H9 (cell line): Measurements from ENCODE around the gene MARK4. TPM values are rescaled to one million over a fixed set of nuclear protein-coding genes. Genes with fewer than 3 reads are reported as not detected.

Experiments used
- DNase-seq: peaks from one replicate; pipeline ENCODE4 v3.0.0-alpha.2; 2017
- H2AFZ ChIP-seq: one replicate; pipeline ENCODE4 v1.6.1; 2013; ENCODE audit warnings: mild to moderate bottlenecking, low read length, control low read depth, moderate library complexity
- H2AK5ac ChIP-seq: 2 replicates; pipeline ENCODE4 v1.6.1; 2013; ENCODE audit warnings: low read length, control low read depth, mixed read lengths; ENCODE audit not compliant: insufficient read length
- H2BK120ac ChIP-seq: one replicate; pipeline ENCODE4 v1.6.1; 2013; ENCODE audit warnings: low read depth, mild to moderate bottlenecking, low read length, control low read depth, inconsistent platforms; ENCODE audit not compliant: poor library complexity, severe bottlenecking
- H2BK12ac ChIP-seq: 2 replicates; pipeline ENCODE4 v1.6.1; 2013; ENCODE audit warnings: low read length, control low read depth, mixed read lengths, low read depth; ENCODE audit not compliant: insufficient read length
- H2BK15ac ChIP-seq: 2 replicates; pipeline ENCODE4 v1.6.1; 2013; ENCODE audit warnings: low read depth, low read length, control low read depth
- H2BK20ac ChIP-seq: one replicate; pipeline ENCODE4 v1.6.1; 2013; ENCODE audit warnings: low read depth, mild to moderate bottlenecking, low read length, control low read depth, inconsistent platforms; ENCODE audit not compliant: poor library complexity, severe bottlenecking
- H2BK5ac ChIP-seq: 2 replicates; pipeline ENCODE4 v1.6.1; 2013; ENCODE audit warnings: low read length, control low read depth, mixed read lengths; ENCODE audit not compliant: insufficient read length
- H3K14ac ChIP-seq: 2 replicates; pipeline ENCODE4 v1.6.1; 2013; ENCODE audit warnings: low read length, control low read depth; ENCODE audit not compliant: insufficient read depth
- H3K18ac ChIP-seq: 2 replicates; pipeline ENCODE4 v1.6.1; 2013; ENCODE audit warnings: low read depth, mild to moderate bottlenecking, mixed read lengths, low read length, control low read depth; ENCODE audit not compliant: insufficient read length
- H3K23ac ChIP-seq: 2 replicates; pipeline ENCODE4 v1.6.1; 2013; ENCODE audit warnings: low read length, control low read depth, mixed read lengths, low read depth; ENCODE audit not compliant: insufficient read length
- H3K23me2 ChIP-seq: 2 replicates; pipeline ENCODE4 v1.6.1; 2013; ENCODE audit warnings: low read depth, mild to moderate bottlenecking, mixed read lengths, low read length, control low read depth; ENCODE audit not compliant: insufficient read length, poor library complexity, severe bottlenecking
- H3K27ac ChIP-seq: 2 replicates; pipeline ENCODE4 v1.5.1; 2013; ENCODE audit warnings: low read length, control low read depth, mixed read lengths, low read depth; ENCODE audit not compliant: insufficient read length
- H3K27me3 ChIP-seq: 2 replicates; pipeline ENCODE4 v1.6.1; 2013; ENCODE audit warnings: low read length, control low read depth, inconsistent platforms; ENCODE audit not compliant: insufficient read depth
- H3K4ac ChIP-seq: 2 replicates; pipeline ENCODE4 v1.6.1; 2013; ENCODE audit warnings: low read depth, mild to moderate bottlenecking, control low read depth, inconsistent platforms, low read length, moderate library complexity
- H3K4me1 ChIP-seq: 2 replicates; pipeline ENCODE4 v1.6.1; 2013; ENCODE audit warnings: low read length, control low read depth, inconsistent platforms; ENCODE audit not compliant: insufficient read depth
- H3K4me2 ChIP-seq: 2 replicates; pipeline ENCODE4 v1.6.1; 2013; ENCODE audit warnings: low read length, control low read depth, mixed read lengths; ENCODE audit not compliant: insufficient read length, insufficient read depth
- H3K56ac ChIP-seq: 2 replicates; pipeline ENCODE4 v1.6.1; 2013; ENCODE audit warnings: low read depth, mild to moderate bottlenecking, mixed read lengths, low read length, control low read depth; ENCODE audit not compliant: insufficient read length
- H3K79me1 ChIP-seq: 2 replicates; pipeline ENCODE4 v1.6.1; 2013; ENCODE audit warnings: low read depth, mild to moderate bottlenecking, moderate library complexity, low read length, control low read depth, inconsistent platforms; ENCODE audit not compliant: insufficient read depth, poor library complexity, severe bottlenecking
- H3K79me2 ChIP-seq: 2 replicates; pipeline ENCODE4 v1.6.1; 2013; ENCODE audit warnings: low read length, control low read depth, inconsistent platforms; ENCODE audit not compliant: insufficient read depth
- H3K9ac ChIP-seq: 2 replicates; pipeline ENCODE4 v1.6.1; 2013; ENCODE audit warnings: low read length, control low read depth, mixed read lengths; ENCODE audit not compliant: insufficient read length; ENCODE audit errors: extremely low read depth
- H3K9me3 ChIP-seq: one replicate; pipeline ENCODE4 v1.6.1; 2013; ENCODE audit warnings: low read depth, low read length, inconsistent platforms; ENCODE audit not compliant: control insufficient read depth
- H3T11ph ChIP-seq: one replicate; pipeline ENCODE4 v1.6.1; 2013; ENCODE audit warnings: mild to moderate bottlenecking, low read length, control low read depth, inconsistent platforms
- H4K20me1 ChIP-seq: one replicate; pipeline ENCODE4 v1.6.1; 2013; ENCODE audit not compliant: control insufficient read depth, insufficient read length, insufficient read depth
- H4K5ac ChIP-seq: 2 replicates; pipeline ENCODE4 v1.6.1; 2013; ENCODE audit warnings: low read depth, mild to moderate bottlenecking, mixed read lengths, low read length, control low read depth; ENCODE audit not compliant: insufficient read length
- H4K8ac ChIP-seq: replicated peaks from 2 replicates; pipeline ENCODE4 v1.6.1; 2013; ENCODE audit warnings: low read length, control low read depth, mixed read lengths, low read depth; ENCODE audit not compliant: insufficient read length
- H4K91ac ChIP-seq: 2 replicates; pipeline ENCODE4 v1.6.1; 2013; ENCODE audit warnings: low read depth, mild to moderate bottlenecking, moderate library complexity, mixed read lengths, low read length, control low read depth; ENCODE audit not compliant: insufficient read length
- H3K27ac Mint-ChIP-seq, 3 experiments: 2 replicates in 2 of 3; 3 replicates in 1 of 3; pipeline ENCODE4 v1.8.0; 2020 to 2021; ENCODE audit warnings: mixed read lengths in 3 of 3, mild to moderate bottlenecking in 1 of 3, moderate library complexity in 1 of 3
- H3K27me3 Mint-ChIP-seq: 2 replicates; pipeline ENCODE4 v1.8.0; 2021; ENCODE audit warnings: low read depth, mild to moderate bottlenecking, moderate library complexity, mixed read lengths
- H3K36me3 Mint-ChIP-seq, 3 experiments: 2 replicates in 2 of 3; 3 replicates in 1 of 3; pipeline ENCODE4 v1.8.0; 2020 to 2021; ENCODE audit warnings: low read depth in 3 of 3, mixed read lengths in 3 of 3; ENCODE audit not compliant: insufficient read depth in 1 of 3
- H3K4me1 Mint-ChIP-seq, 2 experiments: 2 replicates each; pipeline ENCODE4 v1.8.0; 2020; ENCODE audit warnings: mixed read lengths in 2 of 2
- H3K4me3 Mint-ChIP-seq, 2 experiments: 2 replicates in 1 of 2; 3 replicates in 1 of 2; pipeline ENCODE4 v1.8.0; 2020 to 2021; ENCODE audit warnings: mild to moderate bottlenecking in 2 of 2, mixed read lengths in 2 of 2, moderate library complexity in 1 of 2
- H3K9me3 Mint-ChIP-seq, 2 experiments: 2 replicates in 1 of 2; 3 replicates in 1 of 2; pipeline ENCODE4 v1.8.0; 2020; ENCODE audit warnings: mild to moderate bottlenecking in 2 of 2, mixed read lengths in 2 of 2, moderate library complexity in 1 of 2
- WGBS: extraction: QIAGEN DNeasy Blood & Tissue Kit; methylation state at CpG from one replicate; pipeline ENCODE4 v1.1.7; 2013; ENCODE audit warnings: missing lambda C conversion rate, low lambda C conversion rate, mixed read lengths; ENCODE audit not compliant: insufficient read length; ENCODE audit errors: extremely low coverage; 5-methylcytosine and 5-hydroxymethylcytosine counted together
- total RNA-seq: library from RNA; stranded (reverse); gene quantifications from 2 replicates; pipeline ENCODE4 v1.2.1, GENCODE V29; 2021
- TF ChIP-seq, protein P1 (sequence below): fragments of 200-600 bp; sonication (generic); conservative IDR thresholded peaks from 3 replicates; pipeline ENCODE4 v1.8.0; 2021; ENCODE audit warnings: antibody characterized with exemption, mild to moderate bottlenecking

The MARK4 gene
- total RNA-seq, 1 experiment from 2014 or later: 44.7 TPM

DNA sequence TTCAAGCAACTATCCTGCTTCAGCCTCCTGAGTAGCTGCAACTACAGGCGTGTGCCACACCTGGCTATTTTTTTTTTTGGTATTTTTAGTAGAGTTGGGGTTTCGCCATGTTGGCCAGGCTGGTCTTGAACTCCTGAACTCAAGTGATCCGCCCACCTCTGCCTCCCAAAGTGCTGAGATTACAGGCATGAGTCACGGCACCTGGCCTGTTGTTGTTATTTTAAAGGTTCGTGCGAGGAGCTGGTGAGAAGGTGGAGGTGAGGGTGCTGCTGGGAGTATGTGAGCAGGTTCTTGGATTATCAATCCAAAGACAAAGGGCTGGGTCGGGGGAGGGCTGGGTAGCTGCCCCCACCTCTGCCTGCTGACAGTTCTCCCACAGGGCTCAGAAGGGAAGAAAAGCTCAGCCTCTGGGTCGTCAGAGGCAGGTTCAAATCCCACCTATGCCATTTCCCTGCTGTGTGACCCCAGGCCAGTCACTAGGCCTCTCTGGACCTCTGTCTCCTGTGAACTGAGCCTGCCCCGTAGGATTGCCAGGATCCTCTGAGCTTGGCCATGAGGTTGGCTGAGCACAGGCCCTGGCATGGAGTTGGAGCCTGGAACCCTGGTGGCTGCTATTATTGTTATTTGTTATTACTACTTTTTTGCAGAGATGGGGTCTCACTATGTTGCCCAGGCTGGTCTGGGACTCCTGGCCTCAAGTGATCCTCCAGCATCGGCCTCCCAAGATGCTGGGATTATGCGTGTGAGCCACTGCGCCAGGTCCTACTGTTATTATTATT, 70.1 kb downstream of the MARK4 start:
- Histone ChIP-seq H2BK120ac (no peak overlapping the region), H3K4ac (no peak overlapping the region), H3K9ac (no peak overlapping the region), H3T11ph (no peak overlapping the region), H3K4me1 (no peaks in the 10 kb centered on the region), H2BK5ac (no peak overlapping the region), H4K5ac (no peak overlapping the region), H3K9me3 (no peaks in the 10 kb centered on the region), H3K18ac (no peak overlapping the region), H3K56ac (no peak overlapping the region), H3K23me2 (no peaks in the 10 kb centered on the region), H3K4me2 (no peak overlapping the region), H3K79me2 (no peaks in the 10 kb centered on the region), H3K79me1 (no peaks in the 10 kb centered on the region), H4K20me1 (no peaks in the 10 kb centered on the region), H3K14ac (no peak overlapping the region), H4K91ac (no peak overlapping the region), H2AFZ (no peak overlapping the region), H4K8ac (no peak overlapping the region), H2AK5ac (no peak overlapping the region), H2BK15ac (no peak overlapping the region), H2BK12ac (no peak overlapping the region), H3K23ac (no peak overlapping the region), H3K27ac (no peak overlapping the region), H3K27me3 (no peaks in the 10 kb centered on the region), H2BK20ac (no peak overlapping the region)
- WGBS: no CpG with 5 or more reads among the region's 12 CpGs
- H3K36me3 Mint-ChIP-seq: no peaks in the 10 kb centered on the region
- H3K27ac Mint-ChIP-seq: no peak overlapping the region
- no peak for DNase-seq
- no peak overlapping the region; a peak in 1 of 5 replicates for H3K4me3 Mint-ChIP-seq
- H3K4me1 Mint-ChIP-seq: peaks cover 12 to 25% of the 10 kb centered on the region in 2 experiments
- peaks cover 64% of the 10 kb centered on the region for H3K27me3 Mint-ChIP-seq
- H3K9me3 Mint-ChIP-seq: no peaks in the 10 kb centered on the region; a peak in 1 of 5 replicates
- TF ChIP-seq, protein P1, sequence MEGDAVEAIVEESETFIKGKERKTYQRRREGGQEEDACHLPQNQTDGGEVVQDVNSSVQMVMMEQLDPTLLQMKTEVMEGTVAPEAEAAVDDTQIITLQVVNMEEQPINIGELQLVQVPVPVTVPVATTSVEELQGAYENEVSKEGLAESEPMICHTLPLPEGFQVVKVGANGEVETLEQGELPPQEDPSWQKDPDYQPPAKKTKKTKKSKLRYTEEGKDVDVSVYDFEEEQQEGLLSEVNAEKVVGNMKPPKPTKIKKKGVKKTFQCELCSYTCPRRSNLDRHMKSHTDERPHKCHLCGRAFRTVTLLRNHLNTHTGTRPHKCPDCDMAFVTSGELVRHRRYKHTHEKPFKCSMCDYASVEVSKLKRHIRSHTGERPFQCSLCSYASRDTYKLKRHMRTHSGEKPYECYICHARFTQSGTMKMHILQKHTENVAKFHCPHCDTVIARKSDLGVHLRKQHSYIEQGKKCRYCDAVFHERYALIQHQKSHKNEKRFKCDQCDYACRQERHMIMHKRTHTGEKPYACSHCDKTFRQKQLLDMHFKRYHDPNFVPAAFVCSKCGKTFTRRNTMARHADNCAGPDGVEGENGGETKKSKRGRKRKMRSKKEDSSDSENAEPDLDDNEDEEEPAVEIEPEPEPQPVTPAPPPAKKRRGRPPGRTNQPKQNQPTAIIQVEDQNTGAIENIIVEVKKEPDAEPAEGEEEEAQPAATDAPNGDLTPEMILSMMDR: no peak
